ENCODE results near the gene ENG. TPM values are rescaled to one million over a fixed set of nuclear protein-coding genes. Genes with fewer than 3 reads are reported as not detected.

ENG gene
- polyA plus RNA-seq, 1 of the 3 experiments (the other 2 are of a cell fraction): 18.8 TPM

- Histone ChIP-seq H3K36me3 (replicated peaks in 1 of 2; ENCODE audit: control insufficient read depth in 1 of 2, insufficient read depth in 2 of 2, low read length in 1 of 2) (peaks cover 0 to 6% of the 10 kb centered on the region in 2 experiments), H3K4me2 (peak overlapping the region; percentile 97), H2AFZ (ENCODE audit: low read depth) (peak overlapping the region; percentile 90; the same call in 1 of the 2 replicates), H3K9me3 (no peaks in the 10 kb centered on the region), H3K4me3 (ENCODE audit: low read depth in 2 of 2, low read length in 1 of 2) (peak overlapping the region; percentile 52 to 71), H3K27me3 (ENCODE audit: insufficient read depth) (no peaks in the 10 kb centered on the region), H3K79me2 (ENCODE audit: insufficient read depth) (peaks cover 7% of the 10 kb centered on the region; the same call in 1 of the 2 replicates), H3K9me2 (no peaks in the 10 kb centered on the region), H4K20me1 (ENCODE audit: insufficient read depth) (no peaks in the 10 kb centered on the region), H3K4me1 (ENCODE audit: control insufficient read depth in 1 of 2, insufficient read depth in 2 of 2, low read depth in 1 of 2, low read length in 1 of 2) (peaks cover 9 to 39% of the 10 kb centered on the region in 2 experiments; a peak in 2 of 4 replicates), H3K27ac (ENCODE audit: low read depth in 2 of 2, low read length in 1 of 2) (peak overlapping the region in 1 of 2 experiments; percentile 17; a peak in 1 of 4 replicates), H3F3A (replicated peaks; ENCODE audit: insufficient read depth) (peaks cover 2% of the 10 kb centered on the region), H3K9ac (peak overlapping the region; percentile 63)
- DNase-seq: peak; percentile 60
- POLR2A ChIA-PET: interaction anchor here (0.6 kb wide), 1 partner anchor 57 kb away, joined by 4 read pairs; no protein-coding TSS in a partner anchor
- 90% methylated on average over 4 of the region's 26 CpGs for WGBS (ENCODE audit: low lambda C conversion rate)
- CTCF ChIA-PET: interaction anchor here (1.2 to 5.9 kb wide), 4 partner anchors 22 to 142 kb away, joined by 3 to 31 read pairs (median 8); partner anchors contain the start of genes ENG and TOR2A
- no peak for TF ChIP-seq RXRA (IDR thresholded peaks at IDR 0.05; ENCODE audit: borderline replicate concordance, low read depth)
- TF ChIP-seq POLR2AphosphoS5 (IDR thresholded peaks at IDR 0.05; ENCODE audit: low read depth, low read length): no peak
- TF ChIP-seq GATA2 (CRISPR knock-in tag; IDR thresholded peaks at IDR 0.05): no peak
- TF ChIP-seq CHD2 (IDR thresholded peaks at IDR 0.05; ENCODE audit: low read length, partially characterized antibody): no peak
- no peak for TF ChIP-seq TEAD4 (IDR thresholded peaks at IDR 0.05; ENCODE audit: borderline replicate concordance, insufficient read depth)
- TF ChIP-seq NFIC (IDR thresholded peaks at IDR 0.05; ENCODE audit: borderline replicate concordance): no peak
- TF ChIP-seq TAF1 (IDR thresholded peaks at IDR 0.05; ENCODE audit: borderline replicate concordance, low read depth, low read length): no peak
- no peak for TF ChIP-seq RFX5 (IDR thresholded peaks at IDR 0.05; ENCODE audit: low read length)
Measured at GRCh38 chr9:127876764-127877562, 22.5 kb upstream of the ENG start.

GRCh38 chr9:127876026-127876763 lies 21.7 kb upstream of the ENG start:
- Histone ChIP-seq H3K27ac (ENCODE audit: low read depth in 2 of 2, low read length in 1 of 2) (no peak overlapping the region), H3K36me3 (replicated peaks in 1 of 2; ENCODE audit: control insufficient read depth in 1 of 2, insufficient read depth in 2 of 2, low read length in 1 of 2) (peaks cover 0 to 12% of the 10 kb centered on the region in 2 experiments), H4K20me1 (ENCODE audit: insufficient read depth) (no peaks in the 10 kb centered on the region), H3K9me3 (no peaks in the 10 kb centered on the region), H3K79me2 (ENCODE audit: insufficient read depth) (peaks cover 7% of the 10 kb centered on the region; the same call in 1 of the 2 replicates), H3K4me2 (peak overlapping the region; percentile 33; the same call in 1 of the 2 replicates), H3K27me3 (ENCODE audit: insufficient read depth) (no peaks in the 10 kb centered on the region), H3K9ac (no peak overlapping the region), H3F3A (replicated peaks; ENCODE audit: insufficient read depth) (peaks cover 2% of the 10 kb centered on the region), H3K4me1 (ENCODE audit: control insufficient read depth in 1 of 2, insufficient read depth in 2 of 2, low read depth in 1 of 2, low read length in 1 of 2) (peaks cover 9 to 39% of the 10 kb centered on the region in 2 experiments; a peak in 2 of 4 replicates), H3K9me2 (no peaks in the 10 kb centered on the region), H3K4me3 (ENCODE audit: low read depth in 2 of 2, low read length in 1 of 2) (no peak overlapping the region), H2AFZ (ENCODE audit: low read depth) (no peak overlapping the region)
- 83% methylated on average over 2 of the region's 14 CpGs for WGBS (ENCODE audit: low lambda C conversion rate)
- ChIA-PET CTCF (interaction anchor here (1.2 to 5.9 kb wide), 3 partner anchors 45 to 141 kb away, joined by 3 to 31 read pairs (median 12); partner anchors contain the start of gene TOR2A), POLR2A (no interaction called here)
- no peak for DNase-seq
- TF ChIP-seq ELF1 (IDR thresholded peaks at IDR 0.05) (no peak), RAD21 (IDR thresholded peaks at IDR 0.05; ENCODE audit: low read length) (no peak), FOXJ3 (CRISPR knock-in tag; IDR thresholded peaks at IDR 0.05) (no peak), MXI1 (IDR thresholded peaks at IDR 0.05; ENCODE audit: low read depth, low read length) (no peak), ZBTB33 (IDR thresholded peaks at IDR 0.05; ENCODE audit: borderline replicate concordance, low read depth) (no peak), EZH2phosphoT487 (IDR thresholded peaks at IDR 0.05; ENCODE audit: borderline replicate concordance, low read depth) (no peak), SMC3 (IDR thresholded peaks at IDR 0.05; ENCODE audit: low read depth, low read length) (no peak), REST (IDR thresholded peaks at IDR 0.05; ENCODE audit: low read depth, low read length) (no peak), CHD2 (IDR thresholded peaks at IDR 0.05; ENCODE audit: low read length, partially characterized antibody) (no peak), FOXM1 (IDR thresholded peaks at IDR 0.05; ENCODE audit: low read depth) (no peak), JUND (IDR thresholded peaks at IDR 0.05) (no peak), FOSL2 (IDR thresholded peaks at IDR 0.05; ENCODE audit: borderline replicate concordance, low read depth) (no peak), RFX5 (IDR thresholded peaks at IDR 0.05; ENCODE audit: low read length) (no peak), NRF1 (IDR thresholded peaks at IDR 0.05; ENCODE audit: low read depth, low read length) (no peak)

Data from SK-N-SH (cell line).